ENCODE data around the gene SYCP2.

GRCh38 chr20:59861401-59861800 is 72.0 kb downstream of the SYCP2 start:
- TF ChIP-seq CTCF (conservative IDR thresholded peaks at IDR 0.05) (no peak), ZFX (IDR thresholded peaks at IDR 0.05) (no peak)

All from C4-2B (cell line).